HG03135 (cell line): ENCODE data around the gene ELF2.
"Not testable (repeated sequence)": the region's sequence is repeated elsewhere in the genome, so short reads cannot be mapped to it uniquely, and the experiment has no call there.

Experiments used
- ATAC-seq: cut with Tn5 transposase; IDR thresholded peaks from one replicate; pipeline ENCODE4 v1.9.1; 2021; ENCODE audit warnings: mild to moderate bottlenecking, moderate library complexity; ENCODE audit not compliant: unreplicated experiment

ELF2 gene

GRCh38 chr4:139024686-139025085 lies 152.3 kb downstream of the ELF2 start:
- ATAC-seq = no peak

- ATAC-seq = no peak
Measured at GRCh38 chr4:139022835-139023234, 154.2 kb downstream of the ELF2 start.

DNA sequence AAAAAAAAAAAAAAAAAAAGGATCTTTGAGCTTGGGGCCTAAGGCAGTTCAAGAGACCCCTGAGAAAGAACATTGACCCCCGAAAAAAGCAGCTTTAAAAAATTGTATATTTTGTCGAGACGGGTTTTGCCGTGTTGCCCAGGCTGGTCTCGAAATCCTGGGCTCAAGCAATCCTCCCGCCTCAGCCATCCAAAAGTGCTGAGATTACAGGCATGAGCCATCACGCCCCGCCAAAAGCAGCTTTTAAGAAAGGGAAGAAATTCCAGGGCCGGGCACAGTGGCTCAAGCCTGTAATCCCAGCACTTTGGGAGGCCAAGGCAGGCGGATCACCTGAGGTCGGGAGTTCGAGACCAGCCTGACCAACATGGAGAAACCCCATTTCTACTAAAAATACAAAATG lies 155.9 kb downstream of the ELF2 start:
- ATAC-seq = not testable (repeated sequence)

- ATAC-seq = no peak
Measured at GRCh38 chr4:139020384-139020783, 156.6 kb downstream of the ELF2 start.

GRCh38 chr4:139018971-139019758 lies 157.9 kb downstream of the ELF2 start:
- ATAC-seq = no peak

GRCh38 chr4:139018501-139018900 lies 158.5 kb downstream of the ELF2 start:
- no peak for ATAC-seq

- ATAC-seq = no peak
Measured at GRCh38 chr4:139017861-139018260, 159.2 kb downstream of the ELF2 start.

- peak; percentile 40 for ATAC-seq
Measured at GRCh38 chr4:139015948-139016471, 161.0 kb downstream of the ELF2 start.

DNA sequence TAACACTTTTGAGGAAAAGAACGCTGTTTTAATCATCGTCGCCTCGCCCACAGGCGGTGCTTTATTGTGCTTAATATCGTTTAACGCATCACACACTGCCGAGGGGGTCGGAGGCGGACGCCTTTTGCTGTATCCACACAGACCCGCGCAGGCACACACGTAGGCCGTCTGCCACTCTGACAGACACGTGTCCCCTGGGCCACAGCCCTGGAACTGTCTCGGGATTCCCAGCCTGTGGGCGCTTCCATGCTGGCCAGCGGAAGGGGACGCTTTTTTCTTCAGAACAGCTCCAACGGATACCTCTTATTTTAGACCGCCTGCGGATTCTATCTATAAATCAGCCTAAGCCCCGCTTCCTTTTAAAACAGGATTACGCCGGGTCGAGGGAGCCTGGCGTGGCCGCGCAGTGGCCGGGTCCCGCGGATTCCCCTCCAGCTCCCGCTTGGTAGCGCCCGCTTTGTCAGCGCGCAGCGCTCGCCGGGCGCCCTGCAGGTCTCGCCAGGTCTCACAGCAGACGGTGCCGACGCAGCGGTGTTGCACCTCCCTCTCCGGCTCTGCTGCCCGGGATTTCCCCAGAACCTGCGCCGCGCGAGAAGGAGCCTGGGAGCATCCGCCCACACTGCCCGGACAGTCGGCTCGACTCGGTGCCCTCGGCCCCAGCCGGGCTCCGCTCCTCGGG lies 161.6 kb downstream of the ELF2 start, which contains the start of gene NOCT:
NOCT (plus strand) TSS at position 513 of the 679 bp plus-strand sequence. CDS start 201 bp downstream, outside the sequence.
- peak; percentile 95 for ATAC-seq

DNA sequence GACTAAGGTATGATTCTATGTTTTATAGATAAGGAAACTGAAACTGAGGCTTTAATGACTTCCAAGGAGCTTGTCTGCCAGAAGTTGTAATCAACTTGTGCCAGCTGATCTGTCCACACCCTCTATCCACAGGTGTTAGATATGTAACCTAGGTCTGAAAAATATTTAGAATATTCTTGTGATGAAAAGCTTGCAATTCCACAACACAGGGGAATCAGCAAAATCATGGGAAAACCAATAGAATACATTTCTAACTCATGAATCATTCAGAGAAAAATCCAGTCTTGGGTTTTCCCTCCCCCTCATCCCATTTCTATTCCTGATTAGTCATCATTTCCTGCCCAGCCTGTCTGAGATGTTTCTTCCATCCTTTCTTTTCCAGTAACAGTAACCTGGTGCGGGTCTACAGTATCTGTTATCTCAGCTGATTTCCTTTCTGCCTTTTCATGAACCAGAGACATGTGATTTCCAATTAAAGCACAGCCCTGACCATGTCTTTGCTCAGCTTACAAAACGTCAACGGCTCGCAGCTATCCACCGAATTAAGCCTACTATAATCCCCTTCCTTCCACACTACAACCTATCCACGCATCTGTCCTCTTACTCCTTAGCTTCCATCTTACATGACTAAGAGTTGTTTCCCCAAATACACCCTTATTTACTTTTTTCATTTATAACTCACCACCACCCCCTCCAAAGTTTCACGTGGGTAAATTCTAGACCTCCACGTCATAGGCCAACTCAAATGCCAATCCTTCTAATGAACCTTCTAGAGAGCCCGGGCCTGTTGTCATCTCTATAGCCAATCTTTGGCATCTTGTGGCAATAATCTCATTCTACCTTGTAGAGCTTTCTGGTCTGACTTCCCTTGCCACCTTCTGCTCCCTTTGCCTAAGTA lies 162.4 kb downstream of the ELF2 start:
- peak; percentile 16 for ATAC-seq

DNA sequence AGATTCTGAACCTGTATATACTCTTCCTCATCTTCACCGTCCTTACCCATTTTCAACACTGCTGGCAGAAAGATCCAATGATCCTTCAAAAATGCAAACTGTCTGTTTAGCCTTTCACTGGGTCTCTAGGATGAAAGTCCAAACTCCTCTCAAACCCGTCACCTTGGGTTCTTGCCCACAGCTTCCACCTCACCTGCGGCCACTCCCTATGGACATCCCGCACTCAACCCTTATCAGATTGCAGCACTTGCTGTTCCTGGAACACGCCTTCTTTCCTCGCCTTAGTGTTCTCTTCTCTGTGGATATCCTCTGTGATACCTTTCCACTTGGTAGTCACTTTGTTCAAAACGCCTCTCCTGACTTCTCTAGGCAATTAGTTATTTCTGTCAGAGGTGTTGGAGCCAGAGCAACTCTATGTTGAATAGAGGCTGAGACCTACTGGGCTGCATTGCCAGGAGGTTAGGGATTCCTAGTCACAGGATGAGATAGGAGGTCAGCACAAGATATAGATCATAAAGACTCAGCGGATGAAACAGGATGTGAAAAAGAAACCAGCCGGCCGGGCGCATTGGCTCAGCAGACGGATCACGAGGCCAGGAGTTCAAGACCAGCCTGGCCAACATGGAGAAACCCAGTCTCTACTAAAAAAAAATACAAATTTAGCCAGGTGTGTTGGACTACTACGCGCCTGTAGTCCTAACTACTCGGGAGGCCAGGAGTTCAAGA lies 165.6 kb downstream of the ELF2 start:
- no peak for ATAC-seq

- ATAC-seq = no peak
Measured at GRCh38 chr4:139009702-139010101, 167.3 kb downstream of the ELF2 start.

- ATAC-seq = not testable (repeated sequence)
Measured at GRCh38 chr4:139008278-139008677, 168.7 kb downstream of the ELF2 start.

- no peak for ATAC-seq
Measured at GRCh38 chr4:139007640-139008039, 169.4 kb downstream of the ELF2 start.
